ENCODE data around the gene CBX5.
A peak's percentile ranks its signal among the peaks of the same experiment; 100 is the strongest.
"Not testable (repeated sequence)": the region's sequence is repeated elsewhere in the genome, so short reads cannot be mapped to it uniquely, and the experiment has no call there.

The CBX5 gene

DNA sequence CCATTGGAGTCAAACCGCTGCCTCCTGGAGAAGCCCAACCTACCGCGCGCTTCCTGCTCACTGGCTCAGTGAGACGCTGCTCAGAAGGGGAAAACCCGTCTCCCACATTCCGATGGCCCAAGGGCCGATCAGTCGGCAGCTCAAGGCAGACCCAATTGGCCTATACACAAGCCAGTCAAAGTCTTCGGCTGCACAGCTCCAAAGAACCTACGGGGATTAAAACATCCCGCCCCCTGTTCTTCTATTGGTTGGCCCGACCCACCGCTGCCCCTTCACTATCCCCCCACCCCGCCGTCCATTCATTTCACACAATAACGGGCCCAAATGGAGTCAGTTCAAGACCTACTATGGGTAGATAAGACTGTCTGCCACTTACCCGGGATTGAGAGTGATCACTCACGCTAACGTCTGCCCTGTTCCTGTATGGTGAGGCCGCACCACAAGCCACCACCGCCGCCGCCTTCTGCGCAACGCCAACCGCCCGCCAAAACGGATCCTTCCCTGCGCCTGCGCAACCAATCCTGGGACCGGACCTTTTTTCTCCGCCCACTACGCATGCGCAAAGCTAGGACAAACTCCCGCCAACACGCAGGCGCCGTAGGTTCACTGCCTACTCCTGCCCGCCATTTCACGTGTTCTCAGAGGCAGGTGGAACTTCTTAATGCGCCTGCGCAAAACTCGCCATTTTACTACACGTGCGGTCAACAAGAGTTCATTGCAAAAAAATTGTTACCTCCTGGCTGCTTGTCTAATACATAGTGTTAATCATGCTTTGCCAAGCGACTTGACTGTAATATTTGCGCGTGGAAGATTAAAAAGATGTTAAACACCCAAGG is at the start of gene CBX5:
CBX5 (minus strand) TSS at position 491 of the 836 bp plus-strand sequence. CDS start 22,472 bp downstream, outside the sequence.
- peak; percentile 99 for DNase-seq

DNA sequence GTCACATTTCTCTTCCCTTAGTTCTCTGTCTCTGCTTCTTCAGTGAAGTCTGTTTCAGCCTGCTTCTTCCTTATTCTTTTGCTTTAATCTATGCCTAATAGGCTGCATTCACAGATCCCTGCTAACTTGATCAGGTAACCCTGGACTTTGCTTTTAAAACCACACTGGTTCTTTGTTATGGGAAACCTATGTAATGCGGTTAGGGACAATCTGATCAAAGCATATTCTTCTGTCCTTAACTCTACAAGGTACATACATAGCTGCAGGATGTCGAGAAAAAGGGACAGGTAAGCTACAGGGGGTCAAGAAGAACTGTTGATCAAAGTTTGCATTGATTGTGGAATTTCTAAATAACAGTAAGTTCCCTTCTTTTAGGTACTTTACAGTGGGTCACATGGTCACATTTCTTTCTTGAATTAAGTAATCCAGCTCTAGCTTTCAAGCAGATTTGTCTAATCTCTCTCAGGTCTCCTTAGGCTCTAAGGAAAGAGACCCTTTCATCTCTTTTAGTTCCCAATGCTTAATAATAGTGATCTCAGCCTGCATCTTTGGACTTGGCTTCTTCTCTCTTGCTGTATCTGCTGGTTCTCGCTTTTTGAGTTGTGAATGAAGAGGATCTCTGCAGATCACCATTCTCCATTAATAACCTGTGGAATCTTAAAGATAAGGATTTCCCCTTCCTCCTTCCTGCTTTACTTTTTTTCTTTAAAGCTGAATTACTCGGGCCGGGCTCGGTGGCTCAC is 48.8 kb upstream of the CBX5 start:
- no peak for DNase-seq

DNA sequence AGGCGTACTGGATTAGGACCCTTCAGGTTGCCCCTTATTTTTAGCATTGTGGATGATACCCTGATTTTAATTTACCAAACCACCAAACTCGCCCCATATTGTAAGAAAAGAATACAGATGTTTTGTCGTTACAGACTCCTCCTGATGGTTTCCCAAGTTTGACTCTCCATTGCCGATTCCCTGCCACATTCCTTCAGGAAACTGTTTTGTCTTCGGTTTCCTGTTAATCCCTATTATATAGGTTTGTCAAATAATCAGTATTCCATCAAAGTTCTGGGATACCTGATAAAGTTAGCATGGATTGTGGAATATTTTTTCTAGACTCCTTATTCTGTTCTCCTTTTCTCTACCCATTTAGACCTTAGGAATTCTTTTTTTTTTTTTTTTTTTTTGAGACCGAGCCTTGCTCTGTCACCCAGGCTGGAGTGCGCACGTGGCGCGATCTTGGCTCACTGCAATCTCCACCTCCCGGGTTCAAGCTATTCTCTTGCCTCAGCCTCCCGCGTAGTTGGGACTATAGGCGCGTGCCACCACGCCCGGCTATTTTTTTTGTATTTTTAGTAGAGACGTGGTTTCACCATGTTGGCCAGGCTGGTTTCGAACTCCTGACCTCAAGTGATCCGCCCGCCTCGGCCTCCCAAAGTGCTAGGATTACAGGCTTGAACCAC is 45.7 kb upstream of the CBX5 start:
- not testable (repeated sequence) for DNase-seq

DNA sequence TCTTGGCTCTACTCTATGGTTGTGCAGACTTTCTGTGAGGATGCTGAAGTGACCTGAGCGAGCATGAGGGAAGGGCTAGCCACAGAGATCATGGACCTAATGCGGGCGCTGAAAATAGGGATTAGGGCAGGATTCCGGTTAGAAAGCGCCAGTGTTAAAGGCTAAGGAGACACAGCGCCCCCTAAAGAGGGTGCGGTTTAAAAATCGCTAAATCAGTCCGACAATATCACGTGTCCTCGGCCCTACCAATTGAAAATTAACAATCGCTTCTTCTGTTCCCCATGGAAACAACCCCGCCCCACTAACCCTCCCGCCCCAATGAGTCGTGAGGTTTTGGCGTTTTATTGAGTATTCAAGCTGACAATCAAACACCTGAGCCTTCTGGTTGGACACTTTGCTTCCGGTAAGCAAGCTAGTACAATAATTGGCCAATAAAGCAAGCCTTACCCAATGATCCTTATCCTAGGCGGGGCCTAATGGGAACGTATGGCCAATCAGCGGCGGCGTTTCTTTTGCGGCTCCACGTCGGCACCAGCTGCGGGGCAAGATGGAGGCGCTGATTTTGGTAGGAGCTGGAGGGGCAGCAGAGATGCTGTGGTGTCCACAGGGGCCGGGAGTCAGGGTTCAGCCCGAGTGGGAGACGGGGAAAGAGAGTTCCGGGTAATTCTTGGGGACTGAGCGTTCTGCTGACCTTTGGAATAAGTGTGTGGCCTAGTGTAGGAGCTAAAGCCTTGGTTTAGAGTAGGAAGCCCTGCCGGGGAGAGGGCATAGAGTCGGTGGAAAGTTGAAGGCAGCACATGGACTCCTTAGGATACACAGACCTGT is 44.9 kb upstream of the CBX5 start, which contains the start of gene COPZ1:
COPZ1 (plus strand) TSS at position 515 of the 825 bp plus-strand sequence; CDS start at position 548, 33 bp downstream.
- peak; percentile 92 for DNase-seq

DNA sequence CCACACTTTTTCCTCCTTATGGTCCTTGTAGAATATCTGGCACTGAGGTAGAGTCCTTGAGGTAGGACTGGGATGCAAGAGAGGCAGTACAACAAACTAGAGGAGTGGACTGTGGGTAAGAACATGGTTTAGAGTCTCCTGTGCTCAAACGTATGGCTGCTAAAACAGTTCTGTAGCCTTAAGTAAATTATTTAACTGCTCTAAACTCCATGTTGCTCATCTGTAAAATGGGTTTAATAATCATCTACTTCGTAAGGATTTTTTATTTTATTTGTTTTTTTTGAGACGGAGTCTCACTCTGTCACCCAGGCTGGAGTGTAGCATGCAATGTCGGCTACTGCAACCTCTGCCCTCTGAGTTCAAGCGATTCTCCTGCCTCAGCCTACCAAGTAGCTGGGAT is 41.4 kb upstream of the CBX5 start:
- DNase-seq = no peak

DNA sequence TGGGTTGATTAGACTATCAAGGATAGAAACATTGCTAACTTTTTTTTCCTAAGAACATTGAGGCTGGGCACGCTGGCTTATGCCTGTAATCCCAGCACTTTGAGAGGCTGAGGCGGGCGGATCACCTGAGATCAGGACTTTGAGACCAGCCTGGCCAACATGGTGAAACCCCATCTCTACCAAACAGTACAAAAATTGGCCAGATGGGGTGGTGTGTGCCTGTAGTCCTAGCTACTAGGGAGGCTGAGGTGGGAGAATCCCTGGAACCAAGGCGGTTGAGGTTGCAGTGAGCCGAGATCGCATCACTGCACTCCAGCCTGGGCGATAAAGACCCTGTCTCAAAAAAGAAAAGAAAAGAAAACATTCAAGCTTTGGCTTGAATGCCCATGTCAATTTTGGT is 32.4 kb upstream of the CBX5 start:
- DNase-seq = not testable (repeated sequence)

DNA sequence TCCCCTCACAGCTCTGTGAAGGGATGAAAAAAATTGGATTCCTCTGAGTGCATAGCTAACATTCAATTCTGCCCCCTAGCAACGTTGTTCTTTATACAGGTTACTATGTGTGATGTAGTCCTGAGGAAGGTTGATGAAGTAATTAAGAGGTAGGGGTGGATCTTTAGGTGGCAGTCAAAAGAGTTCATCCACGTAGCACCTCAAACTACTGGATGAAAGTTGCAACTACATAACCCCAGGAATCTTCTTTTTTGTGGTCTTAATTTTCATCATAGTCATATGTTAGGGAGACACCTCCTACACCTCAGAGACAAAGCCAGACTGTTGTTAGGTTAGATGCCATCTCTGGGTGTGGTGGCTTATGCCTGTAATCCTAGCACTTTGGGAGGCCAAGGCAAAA is 31.1 kb upstream of the CBX5 start:
- no peak for DNase-seq

DNA sequence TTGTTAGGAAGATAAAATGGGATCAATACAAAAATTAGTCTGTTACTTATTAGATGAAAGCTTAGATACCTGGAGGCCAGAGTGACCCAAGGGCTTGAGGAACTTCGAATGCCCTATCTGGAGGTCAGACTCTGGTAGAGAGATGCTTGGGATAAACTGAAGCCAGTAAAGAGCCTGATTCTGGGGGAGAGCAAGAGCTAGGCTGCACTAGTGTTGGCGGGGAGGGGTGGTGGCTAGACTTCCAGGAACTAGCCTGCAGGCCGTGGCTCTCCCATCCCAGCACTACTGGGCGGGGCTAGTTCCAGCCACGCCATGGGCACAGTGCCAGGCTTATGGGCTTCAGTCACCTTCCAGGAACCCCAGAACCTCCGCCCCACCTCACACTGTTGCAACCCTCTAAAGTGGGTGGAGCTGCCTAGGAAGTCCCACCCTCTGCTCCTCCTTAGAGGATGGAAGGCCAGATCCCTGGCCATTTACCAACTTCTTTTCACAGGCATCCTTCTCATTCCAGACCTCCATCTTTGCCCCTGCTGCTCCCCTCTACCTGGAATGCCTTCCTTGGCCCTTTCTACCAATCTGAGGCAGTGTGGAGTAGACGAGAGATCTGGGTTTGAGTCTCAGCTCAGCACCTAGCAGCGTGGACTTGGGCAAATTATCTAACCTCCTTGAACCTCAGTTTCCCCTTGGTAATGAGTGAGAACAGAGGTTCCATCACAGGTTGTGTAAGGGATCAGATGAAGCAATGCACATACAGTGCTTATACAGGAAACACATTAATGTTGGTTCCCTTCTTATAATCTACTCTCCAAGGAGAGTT is 27.2 kb upstream of the CBX5 start:
- no peak for DNase-seq

DNA sequence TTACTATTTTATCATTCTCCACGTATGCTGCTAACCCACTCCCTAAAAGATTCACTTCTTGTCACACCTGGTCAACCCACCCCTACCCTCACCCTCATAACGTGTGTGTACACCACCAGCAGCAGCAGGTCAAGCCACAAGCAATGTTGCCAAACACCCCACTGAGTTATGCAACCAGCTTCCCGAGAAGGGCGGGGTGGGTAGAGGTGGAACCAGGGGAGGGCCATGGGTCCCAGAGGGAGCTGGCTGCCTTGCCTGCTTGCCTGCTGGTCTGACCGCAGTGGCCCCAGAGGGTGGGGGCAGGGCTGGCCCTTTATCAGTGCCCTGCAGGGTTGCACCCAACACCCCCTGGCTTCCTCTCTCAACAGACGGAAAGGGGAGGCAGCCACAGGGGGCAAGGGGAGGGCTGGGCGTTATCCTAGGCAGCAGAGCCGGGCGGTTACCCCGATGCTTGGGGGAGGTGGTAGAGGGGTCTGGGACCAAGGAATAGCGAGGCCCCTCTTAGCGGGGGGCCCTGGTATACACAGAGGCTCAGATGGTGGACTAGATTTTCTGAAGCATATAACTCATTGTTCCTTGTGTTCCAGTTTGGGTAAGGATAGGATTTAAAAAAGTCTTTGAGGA is 24.4 kb upstream of the CBX5 start:
- DNase-seq = no peak

DNA sequence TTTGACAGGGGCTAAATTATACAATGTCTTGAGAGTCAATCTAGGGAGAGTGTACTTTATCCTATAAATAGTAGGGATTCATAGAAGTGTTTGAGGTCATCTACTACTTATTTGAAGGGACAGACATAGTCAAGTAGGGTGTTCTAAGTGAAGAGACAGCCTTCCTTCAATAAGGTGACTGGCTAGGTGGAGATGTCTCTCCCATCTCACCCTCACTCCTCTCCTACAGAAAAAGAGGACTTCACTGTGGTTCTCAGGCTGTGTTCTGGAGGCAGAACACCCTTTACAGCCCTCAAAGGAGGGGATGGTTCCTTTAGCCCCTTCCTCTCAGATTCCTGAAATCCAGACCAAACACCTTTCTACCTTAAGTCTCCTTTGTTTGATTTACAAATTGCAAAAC is 23.7 kb upstream of the CBX5 start:
- no peak for DNase-seq

DNA sequence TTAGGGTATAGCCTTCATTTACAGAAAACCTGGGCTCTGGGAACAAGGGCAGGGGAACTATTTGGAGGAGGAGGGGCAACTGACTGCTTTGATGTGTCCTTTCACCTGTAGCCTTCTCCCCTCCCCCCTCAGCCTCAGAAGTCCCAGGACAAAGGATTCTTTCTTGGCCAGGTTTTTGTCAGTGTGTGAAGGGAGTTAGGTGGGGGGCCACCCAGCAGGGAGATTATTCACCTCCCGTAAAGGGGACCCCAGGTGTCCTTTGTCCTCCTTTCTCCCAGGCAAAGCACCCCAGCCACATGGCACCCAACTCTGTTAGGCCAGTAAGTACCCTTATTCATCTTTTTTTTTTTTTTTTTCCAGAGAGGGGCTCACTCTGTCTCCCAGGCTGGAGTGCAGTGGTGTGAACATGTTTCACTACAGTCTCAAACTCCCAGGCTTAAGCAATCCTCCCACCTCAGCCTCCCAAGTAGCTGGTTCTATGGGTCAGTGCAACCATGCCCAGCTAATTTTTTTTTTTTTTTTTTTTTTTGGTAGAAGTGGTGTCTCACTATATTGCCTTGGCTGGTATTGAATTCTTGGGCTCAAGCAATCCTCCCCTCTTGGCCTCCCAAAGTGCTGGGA is 21.6 kb upstream of the CBX5 start:
- no peak for DNase-seq

DNA sequence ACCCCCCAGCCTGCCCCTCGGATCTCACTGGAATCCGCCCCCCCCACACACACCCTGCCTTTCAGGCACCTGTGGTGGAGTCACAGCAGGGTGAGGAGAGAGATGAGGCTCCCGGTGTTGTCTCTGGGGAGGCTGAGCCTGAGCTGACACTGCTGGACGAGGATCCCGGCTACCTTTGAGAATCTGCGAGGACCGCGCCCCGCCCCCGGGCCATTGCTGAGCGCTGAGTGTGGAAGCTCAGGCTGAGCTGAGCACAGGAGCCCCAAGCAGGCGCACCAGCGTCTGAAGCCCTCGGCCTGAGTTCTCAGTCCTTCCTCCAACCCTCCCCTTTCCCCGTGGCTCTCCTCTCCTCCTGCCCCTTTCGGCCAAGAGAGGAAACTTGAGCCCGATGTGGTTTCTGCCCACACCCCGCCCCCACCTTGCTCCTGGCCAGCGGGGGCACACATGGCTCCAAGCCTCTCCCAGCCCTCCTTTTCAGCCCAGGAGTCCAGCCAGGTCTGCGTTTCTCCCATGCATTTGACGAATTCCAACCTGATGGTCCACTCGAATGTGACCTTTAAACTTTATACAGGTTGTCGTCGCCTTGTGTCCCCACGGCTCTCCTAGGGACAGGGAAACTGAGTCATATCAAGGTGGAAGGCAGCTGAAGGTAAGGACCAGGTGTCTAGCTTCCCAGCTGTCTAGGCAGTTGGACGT is 21.0 kb upstream of the CBX5 start, which contains the start of gene NFE2:
NFE2 (minus strand) TSS at position 284 of the 696 bp plus-strand sequence. CDS start 5,767 bp downstream, outside the sequence.
- no peak for DNase-seq

DNA sequence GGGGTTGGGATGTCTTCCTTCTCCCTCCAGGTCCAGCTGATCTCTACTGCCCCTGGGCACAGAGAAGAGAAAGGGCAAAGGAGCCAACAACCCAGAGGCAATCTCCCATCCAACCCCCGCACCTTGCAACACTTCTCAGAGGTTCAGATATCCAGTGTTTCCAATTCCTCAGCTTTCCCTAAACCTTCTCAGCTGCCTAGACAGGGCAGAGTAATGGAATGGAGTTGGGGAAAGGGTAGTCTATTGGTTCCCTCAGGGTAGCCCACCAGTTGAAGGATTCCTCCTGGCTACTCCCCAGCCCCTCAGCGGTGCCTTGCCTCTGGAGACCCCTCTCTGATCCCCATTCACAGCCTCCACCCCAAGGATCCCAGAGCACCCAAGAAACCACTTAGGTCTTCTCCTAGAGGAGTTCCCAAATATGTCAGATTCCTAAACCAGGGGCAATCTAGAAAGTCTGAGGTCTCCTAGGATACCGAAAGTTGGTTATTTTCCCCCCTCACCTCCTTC is 20.4 kb upstream of the CBX5 start:
- no peak for DNase-seq

DNA sequence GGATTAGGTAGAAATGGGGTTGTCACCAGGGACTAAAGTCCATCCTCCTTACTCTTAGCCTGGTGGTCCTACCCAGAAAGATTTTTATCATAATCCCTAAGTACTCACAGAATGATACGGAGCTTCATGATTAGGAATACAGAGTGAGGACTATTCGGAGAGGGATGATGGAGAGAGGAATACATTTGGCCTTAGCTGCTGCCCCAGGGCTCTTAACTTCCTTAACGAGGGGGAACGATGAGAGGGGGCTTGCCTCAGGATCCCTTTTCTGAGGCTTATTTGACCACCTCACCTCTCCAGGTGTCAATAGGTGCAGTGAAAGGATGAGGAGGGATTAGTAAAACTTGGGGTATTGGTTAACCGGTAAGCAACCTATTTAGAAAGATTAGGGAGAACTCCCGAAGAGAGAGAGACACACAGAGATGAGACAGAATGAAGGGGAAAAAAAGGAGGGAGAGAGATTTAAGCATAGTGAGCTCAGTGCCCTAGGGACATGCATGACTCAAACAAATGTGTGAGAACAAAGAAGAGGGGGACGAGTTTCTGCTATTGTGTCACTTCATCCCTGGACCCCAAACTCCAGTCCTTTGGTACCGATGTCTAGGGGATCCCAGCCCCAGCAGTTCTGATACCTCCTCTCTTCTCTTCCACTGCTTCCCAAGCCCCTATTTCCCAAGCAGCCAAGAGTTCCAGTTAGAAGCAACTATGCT is 19.7 kb upstream of the CBX5 start:
- no peak for DNase-seq

DNA sequence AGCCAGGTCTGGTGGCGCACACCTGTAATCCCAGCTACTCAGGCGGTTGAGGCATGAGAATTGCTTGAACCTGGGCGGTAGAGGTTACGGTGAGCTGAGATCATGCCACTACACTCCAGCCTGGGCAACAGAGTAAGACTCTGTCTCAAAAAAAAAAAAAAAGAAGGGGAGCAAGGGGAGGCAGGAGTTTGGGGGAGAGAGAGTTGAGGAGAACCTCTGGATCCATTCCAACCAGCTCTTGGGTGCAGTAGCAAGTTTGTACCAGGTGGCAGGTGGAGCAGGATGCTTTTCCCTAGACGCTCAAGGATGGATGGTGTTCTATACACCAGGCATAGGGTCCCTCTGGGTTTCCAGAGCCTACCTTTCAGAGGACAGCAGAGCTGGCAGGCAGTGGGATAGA is 19.0 kb upstream of the CBX5 start:
- DNase-seq = no peak

DNA sequence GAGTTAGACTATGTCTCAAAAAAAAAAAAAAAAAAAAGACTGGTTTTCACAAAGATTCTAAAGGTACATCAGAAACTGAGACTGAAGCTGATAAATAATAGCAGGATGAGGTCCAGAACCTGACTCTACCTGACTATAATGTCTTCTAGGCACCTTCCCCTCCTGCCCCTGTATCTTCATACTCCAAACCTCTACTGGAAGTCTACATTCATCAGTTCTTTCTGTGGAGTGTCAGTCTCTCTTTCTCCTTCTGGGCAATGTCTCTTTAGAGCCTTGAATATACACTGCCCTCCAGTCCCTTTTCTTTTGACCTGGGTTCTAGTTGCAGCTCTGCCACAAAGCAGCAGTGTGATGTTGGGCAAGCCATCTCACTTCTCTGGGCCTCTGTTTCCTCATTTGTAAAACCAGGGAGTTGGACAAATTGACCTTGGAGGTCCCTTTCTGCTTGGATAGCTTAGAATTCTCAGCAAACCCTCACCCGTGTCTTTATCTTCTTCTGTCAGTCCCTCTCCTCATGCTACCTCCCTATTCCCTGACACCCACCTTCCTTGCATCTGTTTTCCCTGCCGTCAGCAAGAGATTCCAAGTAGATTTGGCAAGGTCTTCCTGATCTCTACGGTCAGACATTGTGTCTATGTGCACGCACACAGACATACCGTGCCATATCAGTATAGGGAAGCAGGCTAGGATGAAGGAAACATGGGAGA is 16.6 kb upstream of the CBX5 start:
- DNase-seq = no peak

DNA sequence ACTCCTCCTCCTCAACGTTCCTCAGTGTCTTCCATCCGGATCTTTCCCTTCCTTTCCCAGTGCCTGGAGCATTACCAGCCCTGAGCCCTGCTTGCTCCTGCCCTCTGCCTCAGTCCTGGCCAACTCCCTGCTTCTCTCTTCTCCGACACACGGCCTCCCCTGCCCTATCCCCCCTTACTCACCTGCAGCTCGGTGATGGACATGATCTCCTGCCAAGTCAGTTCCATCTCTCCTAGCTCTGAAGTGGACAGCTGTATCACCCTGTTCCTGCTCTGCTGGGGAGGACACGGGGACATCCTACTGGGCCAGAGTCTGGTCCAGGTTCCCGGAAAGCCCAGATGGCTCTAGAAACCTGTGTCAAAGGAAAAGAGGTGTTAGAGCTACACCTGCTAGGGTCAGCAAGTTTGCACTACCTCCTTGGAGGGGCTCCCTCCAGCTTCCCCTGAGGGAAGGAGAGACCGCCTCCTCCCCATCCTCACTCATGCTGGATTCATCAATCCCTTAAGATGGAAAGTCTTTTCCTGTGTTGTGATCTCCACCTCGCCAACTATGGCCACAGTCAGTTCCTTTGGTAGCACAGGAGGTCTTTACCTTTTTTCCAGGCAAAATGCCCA is 15.1 kb upstream of the CBX5 start:
- no peak for DNase-seq

Measured in activated CD8-positive, alpha-beta memory T cell treated with anti-CD3 and anti-CD28 coated beads for 24 hours (primary cell).